ENCODE data around the gene MEF2C. TPM values are rescaled to one million over a fixed set of nuclear protein-coding genes. Genes with fewer than 3 reads are reported as not detected.

The MEF2C gene
- total and polyA plus RNA-seq, 2 experiments from 2014 or later, result 0.97 to 1.6 TPM

- Histone ChIP-seq H3K4me1 (ENCODE audit: insufficient read depth) (peaks cover 3% of the 10 kb centered on the region; the same call in 1 of the 2 replicates), H3K36me3 (ENCODE audit: insufficient read depth) (no peaks in the 10 kb centered on the region), H3K27ac (ENCODE audit: low read depth) (no peak overlapping the region), H3K79me2 (replicated peaks; ENCODE audit: insufficient read depth) (no peaks in the 10 kb centered on the region), H3K4me2 (no peak overlapping the region), H2AFZ (no peak overlapping the region), H4K20me1 (replicated peaks; ENCODE audit: insufficient read depth) (no peaks in the 10 kb centered on the region), H3F3A (replicated peaks; ENCODE audit: low read depth) (no peaks in the 10 kb centered on the region), H3K27me3 (ENCODE audit: insufficient read depth) (no peaks in the 10 kb centered on the region), H3K9me2 (ENCODE audit: insufficient read depth) (no peaks in the 10 kb centered on the region), H3K4me3 (no peak overlapping the region)
- DNase-seq (ENCODE audit: low spot score) (no peak), ATAC-seq (no peak)
- TF ChIP-seq CTCF (conservative IDR thresholded peaks at IDR 0.05; ENCODE audit: low read depth in 2 of 2) (no peak), ZNF462 (CRISPR knock-in tag; IDR thresholded peaks at IDR 0.05) (no peak), EZH2phosphoT487 (IDR thresholded peaks at IDR 0.05; ENCODE audit: unreplicated experiment) (no peak), ZNF331 (CRISPR knock-in tag; IDR thresholded peaks at IDR 0.05; ENCODE audit: low read depth) (no peak), JUNB (IDR thresholded peaks at IDR 0.05; ENCODE audit: unreplicated experiment) (no peak), ZNF114 (CRISPR knock-in tag; IDR thresholded peaks at IDR 0.05) (no peak), STAT1 (IDR thresholded peaks at IDR 0.05; ENCODE audit: unreplicated experiment) (no peak), ETS1 (IDR thresholded peaks at IDR 0.05) (no peak), EZH2 (IDR thresholded peaks at IDR 0.05; ENCODE audit: low read depth, unreplicated experiment) (no peak), NANOG (IDR thresholded peaks at IDR 0.05; ENCODE audit: borderline replicate concordance) (no peak), CREB1 (CRISPR knock-in tag; IDR thresholded peaks at IDR 0.05; ENCODE audit: low read depth) (no peak), REST (IDR thresholded peaks at IDR 0.05; ENCODE audit: unreplicated experiment) (no peak), POLR2AphosphoS5 (IDR thresholded peaks at IDR 0.05; ENCODE audit: low read depth) (no peak)
- no peaks in the 10 kb centered on the region for H3K36me3 Mint-ChIP-seq (ENCODE audit: low read depth)
- H3K27ac Mint-ChIP-seq, result no peak overlapping the region
- H3K4me3 Mint-ChIP-seq, result no peak overlapping the region
- H3K27me3 Mint-ChIP-seq (ENCODE audit: insufficient read depth, low read depth, poor library complexity), result no peaks in the 10 kb centered on the region
- H3K4me1 Mint-ChIP-seq, result no peaks in the 10 kb centered on the region
- no peaks in the 10 kb centered on the region for H3K9me3 Mint-ChIP-seq
These were observed 41.3 kb upstream of the MEF2C start for GRCh38 chr5:88924330-88924657.
